GM19328 (cell line): Measurements from ENCODE around the gene PIM2.

ENCODE experiments used
- ATAC-seq: cut with Tn5 transposase; IDR thresholded peaks from one replicate; pipeline ENCODE4 v1.9.1; 2021; ENCODE audit warnings: mild to moderate bottlenecking, moderate library complexity; ENCODE audit not compliant: unreplicated experiment

PIM2 gene

DNA sequence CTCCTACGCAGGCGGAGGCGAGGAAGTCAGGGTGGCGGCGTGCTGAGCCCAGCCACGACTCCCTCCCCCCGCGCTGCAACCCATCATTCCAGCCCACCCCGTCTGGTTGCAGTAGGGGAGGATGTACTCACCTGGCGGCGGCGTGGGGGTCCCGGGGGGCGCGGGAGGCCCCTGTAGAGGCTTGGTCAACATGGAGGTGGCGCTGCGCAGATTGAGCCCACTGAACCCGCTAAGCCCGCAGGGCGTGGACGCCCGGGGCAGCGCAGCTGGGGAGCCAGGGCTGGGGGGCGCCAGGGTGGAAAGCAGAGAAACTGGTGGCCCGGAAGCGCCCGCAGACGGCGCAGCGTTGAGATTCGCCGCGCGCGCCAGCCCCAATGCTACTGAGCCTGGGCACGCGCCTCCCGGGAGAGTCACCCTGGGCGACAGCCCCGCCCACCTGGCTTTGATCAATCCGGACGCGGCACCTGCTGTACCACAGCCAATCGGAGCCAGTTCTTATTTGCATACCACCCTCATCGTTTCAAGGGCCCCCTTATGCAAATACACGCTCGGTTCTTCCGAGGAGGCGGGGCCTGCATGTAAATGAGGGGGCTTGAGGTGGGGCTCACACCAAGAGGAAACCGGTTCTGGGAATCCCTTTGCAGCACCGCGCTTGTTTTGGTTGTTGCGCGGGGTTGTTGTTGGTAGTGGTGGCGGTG, at the start of gene PIM2:
PIM2 (minus strand) TSS at position 382 of the 698 bp plus-strand sequence; CDS start at position 192, 190 bp downstream.
- peak; percentile 76 for ATAC-seq

DNA sequence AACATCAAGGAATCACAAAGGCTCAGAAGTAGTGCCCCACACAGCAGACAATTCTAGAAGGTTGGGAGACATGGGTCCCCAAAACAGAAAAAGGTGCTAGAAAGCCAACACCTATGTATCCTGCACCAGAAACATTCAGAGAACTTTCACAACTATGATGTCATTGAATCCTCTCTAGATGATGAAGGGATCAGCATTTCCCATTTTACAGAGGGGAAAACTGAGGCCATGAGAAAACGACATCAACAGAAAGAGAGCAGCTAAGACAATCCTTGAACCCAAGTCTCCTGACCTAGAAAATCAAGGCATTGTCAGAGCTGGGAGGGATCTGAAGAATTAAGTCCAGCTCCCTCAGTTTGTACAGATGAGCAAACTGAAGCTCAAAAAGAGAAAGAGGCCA, 49.6 kb upstream of the PIM2 start:
- no peak for ATAC-seq

DNA sequence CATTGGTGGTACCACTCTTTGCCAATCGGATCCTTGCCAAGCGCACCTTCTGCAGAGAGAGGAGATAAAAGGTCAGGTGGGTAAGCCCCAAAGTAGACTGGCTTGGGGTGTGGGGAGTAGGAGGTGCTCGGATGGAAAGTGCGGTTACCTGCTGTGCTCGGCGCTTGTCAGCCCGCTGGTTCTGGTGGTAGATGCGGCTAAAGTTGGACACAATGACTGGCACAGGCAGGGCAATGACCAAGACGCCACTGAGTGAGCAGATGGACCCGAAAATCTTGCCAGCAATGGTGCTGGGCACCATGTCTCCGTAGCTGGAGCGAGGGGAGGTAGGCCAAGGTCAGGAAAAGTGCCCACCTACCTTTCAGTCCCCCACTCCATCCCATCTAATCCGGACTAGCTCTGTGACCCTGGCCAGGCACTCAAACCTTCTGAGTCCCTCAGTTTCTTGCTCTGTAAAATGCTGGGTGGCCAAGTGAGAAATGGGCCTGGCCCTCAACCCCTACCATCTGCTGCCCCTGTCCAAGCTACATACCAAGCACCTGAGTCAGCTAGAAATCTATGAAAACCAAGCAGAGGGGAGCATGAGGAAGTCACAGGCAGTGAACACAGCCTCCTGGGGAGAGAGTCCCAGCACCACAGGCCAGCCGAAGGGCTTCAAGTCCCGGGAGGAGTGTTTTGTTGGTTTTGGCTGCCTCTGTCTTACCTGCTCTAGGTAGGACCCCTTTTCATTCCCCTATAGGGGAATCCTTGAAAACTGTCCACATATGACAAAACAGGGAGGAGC, 48.2 kb upstream of the PIM2 start:
- ATAC-seq = no peak

- no peak for ATAC-seq
These were observed 47.1 kb upstream of the PIM2 start for GRCh38 chrX:48965959-48966358.

DNA sequence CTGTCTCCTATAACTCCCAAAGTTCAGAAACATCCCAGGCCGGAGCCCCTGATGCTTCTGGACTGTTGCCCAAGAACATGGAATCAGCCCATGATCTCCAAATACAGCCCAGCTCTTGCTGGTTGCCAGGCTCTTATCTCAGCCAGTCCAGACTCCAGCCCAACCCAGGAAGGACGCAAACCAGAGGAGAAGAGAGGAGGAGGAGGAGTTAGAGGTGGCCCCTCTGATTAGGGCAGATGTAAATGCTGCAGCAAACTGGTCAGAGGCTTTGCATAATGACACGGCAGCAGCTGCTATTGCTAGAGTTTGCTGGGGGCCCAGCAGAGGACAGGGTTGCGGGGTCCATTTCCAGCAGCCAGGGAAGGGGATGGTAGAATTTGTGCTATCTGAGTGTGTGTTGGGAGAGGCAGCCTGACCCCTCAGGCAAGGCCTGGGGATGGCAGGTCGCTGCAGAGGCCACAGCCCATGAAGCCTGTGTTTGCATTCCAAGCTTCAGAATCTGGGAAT, 42.8 kb upstream of the PIM2 start:
- no peak for ATAC-seq

GRCh38 chrX:48960291-48960690, 41.5 kb upstream of the PIM2 start:
- no peak for ATAC-seq

- ATAC-seq = no peak
These were observed 39.8 kb upstream of the PIM2 start for GRCh38 chrX:48958635-48959094.

DNA sequence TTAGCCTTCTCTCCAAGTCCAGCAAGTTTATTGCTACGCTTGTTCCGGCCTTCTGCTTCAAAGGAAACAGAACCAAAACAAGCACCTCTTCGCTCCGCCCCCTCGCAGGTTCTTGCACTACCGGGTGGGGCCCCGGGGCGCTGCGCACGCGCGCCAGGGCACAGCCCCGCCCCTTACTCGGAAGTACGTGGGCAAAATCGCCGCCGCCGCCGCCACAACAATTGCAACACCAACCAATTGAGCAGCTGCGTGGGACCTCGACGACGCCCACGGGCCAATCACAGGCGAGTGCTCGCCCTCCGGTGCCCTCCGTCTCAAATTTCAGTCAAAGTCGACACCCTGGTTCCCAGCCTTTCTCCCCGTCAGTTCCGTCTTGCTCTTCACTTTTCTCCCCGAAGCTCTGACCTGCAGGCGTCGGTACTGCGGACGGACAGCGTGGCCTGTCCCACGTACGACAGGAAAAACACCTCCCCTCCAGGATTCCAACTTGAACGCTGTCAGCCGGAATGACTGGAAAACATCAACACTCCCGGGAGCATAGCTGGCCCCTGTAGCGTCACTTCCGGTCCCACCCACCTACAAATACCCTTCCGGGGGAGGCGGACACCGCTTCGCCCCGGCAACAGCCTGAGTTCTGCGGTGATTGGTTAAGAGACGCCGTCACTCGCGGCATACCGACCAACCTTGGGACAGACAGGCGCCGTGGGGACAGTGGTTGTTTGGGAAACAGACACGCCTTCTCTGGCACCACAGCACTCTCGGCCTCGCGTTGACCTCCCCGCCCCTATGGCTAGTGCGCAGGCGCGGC, 39.2 kb upstream of the PIM2 start:
- peak; percentile 74 for ATAC-seq

DNA sequence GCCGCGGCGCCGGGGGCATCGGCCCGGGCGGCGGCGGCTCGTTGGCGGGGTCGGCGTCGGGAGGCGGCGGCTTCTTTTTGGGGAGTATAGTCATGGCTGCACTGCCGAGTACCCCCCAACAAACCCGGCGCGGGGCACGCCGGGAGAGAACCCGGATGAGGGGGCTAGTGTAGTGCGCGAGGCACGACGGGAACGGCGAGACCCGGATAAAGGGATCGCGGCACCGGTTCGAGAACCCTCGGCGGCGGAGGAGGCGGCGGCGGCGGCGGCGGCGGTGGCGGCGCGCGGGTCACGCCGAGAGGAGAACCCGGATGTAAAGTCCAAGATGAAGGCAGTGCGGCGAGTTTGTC, 38.6 kb upstream of the PIM2 start, which contains the start of gene OTUD5:
OTUD5 (minus strand) TSS at position 131 of the 350 bp plus-strand sequence; CDS start at position 94, 37 bp downstream.
- ATAC-seq = no peak

DNA sequence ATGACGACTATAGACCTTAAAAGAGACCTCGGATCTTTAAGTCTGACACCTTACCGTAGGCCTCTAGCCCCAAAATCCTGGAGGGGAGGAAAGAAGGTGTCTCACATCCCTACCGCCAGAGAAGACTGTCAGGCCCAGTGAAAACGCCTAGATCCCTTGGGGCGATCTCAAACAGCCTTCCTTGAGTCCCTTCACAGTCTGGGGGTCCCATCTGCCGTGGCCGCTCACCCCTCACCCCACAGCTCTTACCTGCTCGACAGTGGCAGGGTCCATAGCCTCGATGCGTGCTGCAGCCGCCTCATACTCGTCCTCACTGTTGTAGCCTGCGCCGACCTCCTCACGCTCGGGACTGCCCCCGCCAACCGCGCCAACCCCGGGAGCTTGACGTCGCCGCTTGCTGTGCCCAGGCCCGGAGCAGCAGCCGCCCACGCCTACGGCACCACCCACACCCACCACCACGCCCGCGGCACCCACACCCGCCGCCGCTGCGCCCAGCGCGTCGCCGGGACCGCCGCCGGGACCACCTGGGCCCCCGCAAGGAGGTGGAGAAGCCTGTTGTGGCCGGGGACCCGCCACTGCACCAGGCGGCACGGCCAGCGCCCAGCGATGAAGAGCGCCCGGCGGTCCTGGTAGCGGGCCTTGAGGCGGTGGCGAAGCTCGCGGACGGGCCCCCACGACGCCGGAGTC, 38.0 kb upstream of the PIM2 start:
- no peak for ATAC-seq

GRCh38 chrX:48948589-48948988, 29.8 kb upstream of the PIM2 start:
- ATAC-seq = no peak

DNA sequence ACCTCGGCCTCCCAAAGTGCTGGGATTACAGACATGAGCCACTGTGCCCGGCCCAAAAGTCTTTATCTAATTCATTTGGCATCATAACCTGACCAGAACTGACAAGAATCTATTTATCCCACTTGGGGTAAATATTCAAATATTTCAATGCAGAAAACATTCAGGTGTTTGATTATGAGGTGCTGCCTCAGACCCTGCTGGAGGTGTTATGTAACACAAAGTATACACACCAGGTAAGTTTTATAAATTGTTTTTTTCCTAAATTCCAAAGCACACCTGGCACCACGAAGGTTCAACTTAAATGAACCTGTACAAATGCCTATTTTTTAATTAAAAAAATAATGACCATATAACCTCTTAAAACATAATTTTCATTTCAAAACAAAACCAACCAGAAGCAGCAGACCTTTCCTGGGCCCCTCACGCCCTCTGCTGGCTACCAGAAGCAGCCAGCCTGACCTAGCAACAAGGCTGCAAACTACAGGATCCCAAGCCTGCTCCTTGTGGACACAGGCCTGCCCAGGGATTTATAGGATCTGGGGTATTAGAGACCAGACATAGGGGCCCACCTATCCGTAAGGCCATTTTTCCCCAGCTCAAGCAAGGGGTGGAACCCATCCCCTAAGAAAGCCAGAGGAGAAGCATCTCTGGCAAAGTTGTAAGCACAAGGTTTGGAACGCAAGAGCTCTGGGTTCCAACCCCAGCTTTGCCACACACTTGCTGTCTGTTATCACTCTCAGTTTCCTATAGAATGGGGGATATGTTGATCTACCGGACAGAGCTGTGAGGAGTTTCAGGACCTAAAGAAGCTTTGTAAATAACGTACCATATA, 26.9 kb upstream of the PIM2 start:
- ATAC-seq = no peak

DNA sequence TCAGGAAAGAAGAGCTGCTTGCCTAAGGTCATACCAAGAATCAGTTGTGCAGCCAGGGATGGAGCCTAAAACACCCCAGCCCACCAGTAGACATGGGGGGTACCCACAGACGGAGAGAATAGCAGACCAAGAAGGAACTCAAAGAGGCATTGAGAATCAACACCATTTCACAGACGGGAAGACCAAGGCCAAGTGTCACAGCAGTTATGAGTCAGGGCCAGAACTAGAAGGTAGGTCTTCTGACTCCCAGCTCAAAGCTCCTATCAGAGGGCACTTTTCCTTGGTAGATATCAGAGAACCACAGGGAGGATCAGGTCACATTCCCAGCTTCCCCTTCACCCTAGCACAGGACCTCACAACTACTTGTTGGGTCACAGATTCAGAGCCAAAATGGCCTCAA, 24.1 kb upstream of the PIM2 start:
- ATAC-seq = no peak

- no peak for ATAC-seq
These were observed 21.7 kb upstream of the PIM2 start for GRCh38 chrX:48940404-48940955.

DNA sequence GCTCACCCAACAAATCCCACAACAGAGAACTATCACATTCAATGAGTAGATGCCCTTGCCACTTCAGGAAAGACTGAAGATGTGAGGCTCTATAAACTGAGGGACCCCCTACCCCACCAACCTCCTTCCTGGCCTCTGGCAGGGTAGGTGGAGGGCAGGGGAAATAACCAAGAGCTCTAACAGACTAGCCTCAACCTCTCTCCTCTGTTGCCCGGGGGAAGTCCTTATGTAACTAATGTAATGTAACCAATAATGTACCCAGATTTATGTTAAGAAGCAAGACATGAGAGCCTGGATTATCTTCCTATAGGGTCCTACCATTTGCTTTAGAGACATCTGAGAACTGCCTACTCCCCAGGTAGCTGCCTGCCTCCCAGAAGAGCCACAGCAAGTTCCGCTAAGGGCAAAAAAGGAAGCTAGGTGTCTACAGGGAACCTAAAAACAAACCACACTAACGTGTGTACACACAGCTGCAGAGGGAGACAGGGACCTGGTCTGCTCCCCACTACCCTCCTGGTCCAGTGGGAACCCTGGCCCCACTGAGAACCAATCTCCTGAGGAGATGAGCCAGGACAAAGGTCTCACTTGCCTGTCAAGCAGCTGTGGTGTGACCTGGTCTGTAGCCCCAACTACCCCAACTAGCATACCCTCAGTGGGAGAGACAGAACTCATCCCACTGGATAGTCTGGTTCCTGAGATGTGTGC, 20.9 kb upstream of the PIM2 start:
- ATAC-seq = no peak

GRCh38 chrX:48938721-48939425, 20.0 kb upstream of the PIM2 start:
- peak; percentile 43 for ATAC-seq

- ATAC-seq = peak; percentile 52
These were observed 18.5 kb upstream of the PIM2 start for GRCh38 chrX:48937054-48937907.
